Stimulated activated CD4-positive, alpha-beta T cell treated with anti-CD3 and anti-CD28 coated beads, TNF-alpha, amount 100 ng/mL, for 4 hours (primary cell): ENCODE measurements around the gene SH3RF2.
"Not testable (repeated sequence)": the region's sequence is repeated elsewhere in the genome, so short reads cannot be mapped to it uniquely, and the experiment has no call there.

Source experiments
- DNase-seq, 3 experiments: peaks; one replicate each; pipeline ENCODE4 v3.0.0-alpha.2; 2020; ENCODE audit warnings: low read depth in 3 of 3

Gene SH3RF2

GRCh38 chr5:146078566-146078965 is 142.2 kb downstream of the SH3RF2 start:
- no peak for DNase-seq

- DNase-seq = no peak
Measured at GRCh38 chr5:146079695-146080373, 143.5 kb downstream of the SH3RF2 start.

- no peak for DNase-seq
Measured at GRCh38 chr5:146081556-146081955, 145.2 kb downstream of the SH3RF2 start.

GRCh38 chr5:146082798-146083197 is 146.4 kb downstream of the SH3RF2 start:
- no peak for DNase-seq

- no peak for DNase-seq
Measured at GRCh38 chr5:146084376-146084775, 148.0 kb downstream of the SH3RF2 start.

GRCh38 chr5:146088098-146088497 is 151.7 kb downstream of the SH3RF2 start:
- DNase-seq = no peak

- no peak for DNase-seq
Measured at GRCh38 chr5:146089287-146089686, 152.9 kb downstream of the SH3RF2 start.

GRCh38 chr5:146091881-146092280 is 155.5 kb downstream of the SH3RF2 start:
- DNase-seq = no peak

- no peak for DNase-seq
Measured at GRCh38 chr5:146098047-146098446, 161.7 kb downstream of the SH3RF2 start.

GRCh38 chr5:146101646-146102045 is 165.3 kb downstream of the SH3RF2 start:
- DNase-seq = no peak

GRCh38 chr5:146103594-146103993 is 167.2 kb downstream of the SH3RF2 start:
- DNase-seq = no peak

- no peak for DNase-seq
Measured at GRCh38 chr5:146105477-146105876, 169.1 kb downstream of the SH3RF2 start, which contains the start of gene PLAC8L1. TSS of gene PLAC8L1 (minus strand) at chr5:146105577. CDS start at chr5:146104311, 1,266 bp downstream.

GRCh38 chr5:146107901-146108300 is 171.5 kb downstream of the SH3RF2 start:
- DNase-seq = no peak

GRCh38 chr5:146108870-146109269 is 172.5 kb downstream of the SH3RF2 start:
- DNase-seq = not testable (repeated sequence)

GRCh38 chr5:146109379-146109778 is 173.0 kb downstream of the SH3RF2 start:
- DNase-seq = no peak

- no peak for DNase-seq
Measured at GRCh38 chr5:146111409-146111808, 175.0 kb downstream of the SH3RF2 start.

- DNase-seq = no peak
Measured at GRCh38 chr5:146112476-146112875, 176.1 kb downstream of the SH3RF2 start.
